ENCODE results near the gene TCAF1. TPM values are rescaled to one million over a fixed set of nuclear protein-coding genes. Genes with fewer than 3 reads are reported as not detected.
A peak's percentile ranks its signal among the peaks of the same experiment; 100 is the strongest.

TCAF1 gene
- 10 to 100 TPM; 38.2 to 62.7 (median 52.4) TPM for total RNA-seq

GRCh38 chr7:143901668-143902331 is at the start of gene TCAF1:
Gene TCAF1, minus strand, starts transcription at chr7:143902176. Its CDS starts 25,568 bp downstream, at chr7:143876608.
- TF ChIP-seq POLR2A (IDR thresholded peaks at IDR 0.05; ENCODE audit: low read depth) (no peak), EP300 (IDR thresholded peaks at IDR 0.05) (no peak), POLR2AphosphoS5 (IDR thresholded peaks at IDR 0.05) (peak; percentile 73 to 93), CTCF (IDR thresholded peaks at IDR 0.05) (peak; percentile 11 to 34 (median 24))

GRCh38 chr7:143948733-143949132 is 46.8 kb upstream of the TCAF1 start:
- H3K27ac ChIP-seq (replicated peaks in 1 of 4): no peak overlapping the region
- peaks cover 0 to 11% (median 9%) of the 10 kb centered on the region in 4 donors for H3K4me1 ChIP-seq
- no peak for DNase-seq (ENCODE audit: extremely low spot score)
- no peak overlapping the region for H3K4me3 ChIP-seq
- TF ChIP-seq EP300 (IDR thresholded peaks at IDR 0.05) (no peak), POLR2A (IDR thresholded peaks at IDR 0.05; ENCODE audit: low read depth) (no peak), POLR2AphosphoS5 (IDR thresholded peaks at IDR 0.05) (no peak), CTCF (IDR thresholded peaks at IDR 0.05) (no peak)
- no peaks in the 10 kb centered on the region for H3K27me3 ChIP-seq
- intact Hi-C loops (cut with DNase I): no loop called here
- 53% methylated on average over 2 of the region's 2 CpGs for whole genome bisulfite sequencing
- H3K9me3 ChIP-seq: no peaks in the 10 kb centered on the region
- no peaks in the 10 kb centered on the region for H3K36me3 ChIP-seq

More at GRCh38 chr7:143901668-143902331, at the start of gene TCAF1:
- DNase-seq (ENCODE audit: extremely low spot score): peak; percentile 99
- no peaks in the 10 kb centered on the region for H3K9me3 ChIP-seq
- under 1% methylated on average over 35 of the region's 50 CpGs for WGBS
- no peaks in the 10 kb centered on the region for H3K36me3 ChIP-seq
- H3K27ac ChIP-seq (replicated peaks in 1 of 4): peak within 1 kb of the TSS; percentile 89 to 95 (median 93)
- H3K4me3 ChIP-seq: peak within 1 kb of the TSS; percentile 66 to 93 (median 86)
- intact Hi-C loops (cut with DNase I): loop anchor here (10.0 kb wide), 1 partner anchor 123 kb away; no protein-coding TSS in a partner anchor
- H3K27me3 ChIP-seq: no peaks in the 10 kb centered on the region
- H3K4me1 ChIP-seq: peaks cover 23 to 56% (median 45%) of the 10 kb centered on the region in 4 donors

- no peak for TF ChIP-seq POLR2AphosphoS5 (IDR thresholded peaks at IDR 0.05)
- no peak for TF ChIP-seq POLR2A (IDR thresholded peaks at IDR 0.05; ENCODE audit: low read depth)
- TF ChIP-seq CTCF (IDR thresholded peaks at IDR 0.05): no peak
- no peak for TF ChIP-seq EP300 (IDR thresholded peaks at IDR 0.05)
- no peak overlapping the region for H3K27ac ChIP-seq (replicated peaks in 1 of 4)
- H3K4me1 ChIP-seq: no peaks in the 10 kb centered on the region
- no peak for DNase-seq (ENCODE audit: extremely low spot score)
- 86% methylated on average over 2 of the region's 2 CpGs for WGBS
- H3K27me3 ChIP-seq: no peaks in the 10 kb centered on the region
- intact Hi-C loops (cut with DNase I): no loop called here
- H3K9me3 ChIP-seq: no peaks in the 10 kb centered on the region
- H3K36me3 ChIP-seq: no peaks in the 10 kb centered on the region
- no peak overlapping the region for H3K4me3 ChIP-seq
These were observed 45.1 kb upstream of the TCAF1 start for GRCh38 chr7:143947111-143947510.

- TF ChIP-seq CTCF (IDR thresholded peaks at IDR 0.05): no peak
- TF ChIP-seq EP300 (IDR thresholded peaks at IDR 0.05): no peak
- TF ChIP-seq POLR2A (IDR thresholded peaks at IDR 0.05; ENCODE audit: low read depth): no peak
- no peak for TF ChIP-seq POLR2AphosphoS5 (IDR thresholded peaks at IDR 0.05)
- intact Hi-C loops (cut with DNase I): no loop called here
- no peak for DNase-seq (ENCODE audit: extremely low spot score)
- Histone ChIP-seq H3K36me3 (no peaks in the 10 kb centered on the region), H3K4me1 (no peaks in the 10 kb centered on the region), H3K9me3 (no peaks in the 10 kb centered on the region), H3K4me3 (no peak overlapping the region), H3K27ac (replicated peaks in 1 of 4) (no peak overlapping the region), H3K27me3 (no peaks in the 10 kb centered on the region)
- 79% methylated on average over 4 of the region's 4 CpGs for WGBS
These were observed 43.4 kb upstream of the TCAF1 start for GRCh38 chr7:143945423-143945822.

All from esophagus muscularis mucosa (tissue), 4 donors.